PC-9 (cell line): ENCODE results near the gene DST.

Source experiments
- EZH2 ChIP-seq: fragments of 200-600 bp; sonication (generic); IDR thresholded peaks from 2 replicates; pipeline ENCODE4 v1.8.0; 2017; ENCODE audit warnings: antibody characterized with exemption, low read depth
- TF ChIP-seq, protein P1 (sequence below): fragments of 200-600 bp; sonication (generic); conservative IDR thresholded peaks from 2 replicates; pipeline ENCODE4 v1.6.1; 2017; ENCODE audit warnings: mixed run types, antibody characterized with exemption, mild to moderate bottlenecking, moderate library complexity

DNA sequence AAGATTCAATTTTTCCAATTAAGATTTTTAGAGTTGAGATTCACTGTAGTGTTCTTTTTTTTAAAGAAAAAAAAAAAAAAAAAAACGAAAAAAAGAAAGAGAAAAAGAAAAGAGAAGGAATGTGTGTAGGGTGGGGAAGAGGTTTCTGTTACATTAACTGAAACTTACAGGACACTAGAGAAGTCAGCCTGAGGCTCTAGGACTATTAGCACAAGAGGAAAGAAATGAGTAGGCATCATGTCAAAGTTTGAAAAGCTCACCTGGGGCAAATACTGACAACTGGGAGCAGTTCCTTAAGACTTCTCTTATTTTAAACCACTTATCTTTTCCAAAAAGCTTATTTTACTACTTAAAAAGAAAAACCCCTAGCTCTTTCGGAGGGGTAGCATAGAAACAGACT is 185.9 kb downstream of the DST start:
- TF ChIP-seq, protein P1, sequence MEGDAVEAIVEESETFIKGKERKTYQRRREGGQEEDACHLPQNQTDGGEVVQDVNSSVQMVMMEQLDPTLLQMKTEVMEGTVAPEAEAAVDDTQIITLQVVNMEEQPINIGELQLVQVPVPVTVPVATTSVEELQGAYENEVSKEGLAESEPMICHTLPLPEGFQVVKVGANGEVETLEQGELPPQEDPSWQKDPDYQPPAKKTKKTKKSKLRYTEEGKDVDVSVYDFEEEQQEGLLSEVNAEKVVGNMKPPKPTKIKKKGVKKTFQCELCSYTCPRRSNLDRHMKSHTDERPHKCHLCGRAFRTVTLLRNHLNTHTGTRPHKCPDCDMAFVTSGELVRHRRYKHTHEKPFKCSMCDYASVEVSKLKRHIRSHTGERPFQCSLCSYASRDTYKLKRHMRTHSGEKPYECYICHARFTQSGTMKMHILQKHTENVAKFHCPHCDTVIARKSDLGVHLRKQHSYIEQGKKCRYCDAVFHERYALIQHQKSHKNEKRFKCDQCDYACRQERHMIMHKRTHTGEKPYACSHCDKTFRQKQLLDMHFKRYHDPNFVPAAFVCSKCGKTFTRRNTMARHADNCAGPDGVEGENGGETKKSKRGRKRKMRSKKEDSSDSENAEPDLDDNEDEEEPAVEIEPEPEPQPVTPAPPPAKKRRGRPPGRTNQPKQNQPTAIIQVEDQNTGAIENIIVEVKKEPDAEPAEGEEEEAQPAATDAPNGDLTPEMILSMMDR, result no peak
- no peak for TF ChIP-seq EZH2
